Posterior cingulate gyrus (tissue), 11 donors: Measurements from ENCODE around the gene POMC.
"Not testable (repeated sequence)": the region's sequence is repeated elsewhere in the genome, so short reads cannot be mapped to it uniquely, and the experiment has no call there.

Experiments
- DNase-seq, 10 donors: peaks; one replicate each; pipeline versions ENCODE4 v3.0.0 to v3.0.0-alpha.2; 2020 to 2021; ENCODE audit warnings: mixed read lengths in 3 of 10
- intact Hi-C: fragments of 100-400 bp; cut with DNase I; formaldehyde crosslinking; loops from one replicate; pipeline ENCODE4 v1.15.1; 2023

Gene POMC

GRCh38 chr2:25145803-25146202, 22.6 kb downstream of the POMC start:
- DNase-seq, result peak in 1 of 10 donors; percentile 6
- intact Hi-C loops, result no loop called here

GRCh38 chr2:25141120-25141519, 27.3 kb downstream of the POMC start:
- intact Hi-C loops, result no loop called here
- DNase-seq, result peak in 2 of 10 donors; percentile 15 to 16

- DNase-seq, result peak in 1 of 10 donors; percentile 43
- intact Hi-C loops, result not testable (repeated sequence)
Measured at GRCh38 chr2:25140535-25140934, 27.8 kb downstream of the POMC start.

GRCh38 chr2:25132693-25133092, 35.7 kb downstream of the POMC start:
- DNase-seq, result peak in 2 of 10 donors; percentile 64 to 79
- intact Hi-C loops, result no loop called here

GRCh38 chr2:25132299-25132635, 36.1 kb downstream of the POMC start:
- intact Hi-C loops, result no loop called here
- peak in 1 of 10 donors; percentile 21 for DNase-seq

- DNase-seq, result peak in 2 of 10 donors; percentile 43 to 80
- intact Hi-C loops, result no loop called here
Measured at GRCh38 chr2:25131567-25132298, 36.6 kb downstream of the POMC start.

- no peak for DNase-seq
- intact Hi-C loops, result no loop called here
Measured at GRCh38 chr2:25131253-25131566, 37.2 kb downstream of the POMC start.

GRCh38 chr2:25129901-25130520, 38.4 kb downstream of the POMC start:
- peak in 3 of 10 donors; percentile 17 to 78 (median 63) for DNase-seq
- intact Hi-C loops, result loop anchor here (1.0 to 5.0 kb wide), 3 partner anchors 63 to 155 kb away; no protein-coding TSS in a partner anchor

- DNase-seq, result peak in 2 of 10 donors; percentile 29 to 77
- intact Hi-C loops, result loop anchor here (5.0 kb wide), 1 partner anchor 60 kb away; no protein-coding TSS in a partner anchor
Measured at GRCh38 chr2:25127646-25128045, 40.7 kb downstream of the POMC start.

GRCh38 chr2:25127071-25127470, 41.3 kb downstream of the POMC start:
- not testable (repeated sequence) for DNase-seq
- intact Hi-C loops, result loop anchor here (5.0 kb wide), 1 partner anchor 60 kb away; no protein-coding TSS in a partner anchor

- intact Hi-C loops, result loop anchor here (5.0 kb wide), 1 partner anchor 59 kb away; no protein-coding TSS in a partner anchor
- DNase-seq, result no peak
Measured at GRCh38 chr2:25125976-25126375, 42.4 kb downstream of the POMC start.

GRCh38 chr2:25125189-25125588, 43.2 kb downstream of the POMC start:
- intact Hi-C loops, result loop anchor here (5.0 kb wide), 1 partner anchor 58 kb away; no protein-coding TSS in a partner anchor
- DNase-seq, result no peak

- DNase-seq, result no peak
- intact Hi-C loops, result no loop called here
Measured at GRCh38 chr2:25123682-25124081, 44.7 kb downstream of the POMC start.

- intact Hi-C loops, result no loop called here
Measured at GRCh38 chr2:25122367-25122766, 46.0 kb downstream of the POMC start.

GRCh38 chr2:25119263-25119662, 49.1 kb downstream of the POMC start:
- no peak for DNase-seq
- intact Hi-C loops, result no loop called here

More at GRCh38 chr2:25122367-25122766, 46.0 kb downstream of the POMC start:
- DNase-seq, result no peak

- DNase-seq, result no peak
- intact Hi-C loops, result no loop called here
Measured at GRCh38 chr2:25116956-25117355, 51.4 kb downstream of the POMC start.

GRCh38 chr2:25115902-25116301, 52.5 kb downstream of the POMC start:
- DNase-seq, result no peak
- intact Hi-C loops, result no loop called here

- no peak for DNase-seq
- intact Hi-C loops, result no loop called here
Measured at GRCh38 chr2:25115249-25115883, 53.0 kb downstream of the POMC start.

GRCh38 chr2:25112113-25112512, 56.3 kb downstream of the POMC start:
- DNase-seq, result no peak
- intact Hi-C loops, result no loop called here
